SKM-1 treated with dmso at 0.1 percent for 144 hours (cell line): ENCODE results near the gene CCDC13.

Source experiments
- DNase-seq: peaks from one replicate; lab custom pipeline; 2025; ENCODE audit not compliant: unreplicated experiment; lab: John Stamatoyannopoulos, UW

CCDC13 gene

DNA sequence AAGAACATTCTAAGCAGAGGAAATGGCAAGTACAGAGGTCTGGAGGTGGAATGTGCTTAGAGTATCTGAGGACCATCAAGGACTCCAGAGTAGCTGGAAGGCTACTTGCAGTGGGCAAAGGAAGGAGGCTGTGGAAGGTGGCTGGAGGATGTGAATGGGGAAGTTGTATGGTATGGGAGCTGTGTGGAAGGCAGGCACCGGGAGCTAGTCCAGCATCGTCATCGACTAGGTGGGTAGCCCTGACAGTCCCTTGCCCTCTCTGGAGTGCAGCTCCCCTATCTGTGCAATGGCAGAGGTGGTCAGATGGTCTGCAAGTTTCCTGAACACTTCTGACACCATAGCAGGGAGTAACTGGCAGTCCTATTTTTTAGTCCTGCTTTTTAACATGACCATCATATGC is 19.3 kb downstream of the CCDC13 start:
- no peak for DNase-seq

DNA sequence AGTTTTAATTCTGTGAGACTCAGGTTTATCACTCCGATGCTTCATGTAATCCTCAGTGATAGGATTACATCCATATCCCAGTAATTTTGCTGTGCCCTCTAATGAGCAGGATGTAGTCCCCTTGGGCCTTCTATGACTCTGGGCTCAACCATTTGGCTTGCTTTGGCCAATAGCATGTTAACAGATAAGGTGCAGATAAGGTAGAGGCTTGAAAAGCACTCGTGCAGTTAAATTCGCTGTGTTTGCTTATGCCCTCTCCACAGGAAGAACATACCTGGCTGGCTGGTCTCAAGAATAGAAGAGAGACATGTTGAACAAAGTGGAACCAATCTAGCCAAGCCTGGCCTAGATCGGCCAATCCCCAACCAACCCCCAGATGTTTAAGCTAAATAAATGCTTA is 20.1 kb downstream of the CCDC13 start:
- DNase-seq = no peak

DNA sequence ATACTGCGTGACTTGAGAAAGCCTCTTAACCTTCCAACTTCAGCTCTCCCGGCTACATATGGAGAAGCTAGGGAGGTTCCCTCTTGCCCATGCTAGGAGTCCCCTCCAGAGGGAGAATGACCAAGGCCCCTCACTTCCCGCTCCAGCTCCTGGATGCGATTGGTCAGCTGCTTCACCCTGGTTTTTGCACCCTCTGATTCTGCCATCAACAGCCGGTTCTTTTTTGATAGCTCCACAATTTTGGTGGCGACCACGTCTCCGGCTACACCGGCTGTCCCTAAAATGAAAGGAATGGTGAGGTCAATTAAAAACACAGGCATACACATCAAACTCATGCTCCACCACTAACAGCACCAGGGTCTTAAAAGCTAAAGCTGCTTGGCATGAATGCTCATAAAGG is 20.6 kb downstream of the CCDC13 start:
- DNase-seq = no peak

DNA sequence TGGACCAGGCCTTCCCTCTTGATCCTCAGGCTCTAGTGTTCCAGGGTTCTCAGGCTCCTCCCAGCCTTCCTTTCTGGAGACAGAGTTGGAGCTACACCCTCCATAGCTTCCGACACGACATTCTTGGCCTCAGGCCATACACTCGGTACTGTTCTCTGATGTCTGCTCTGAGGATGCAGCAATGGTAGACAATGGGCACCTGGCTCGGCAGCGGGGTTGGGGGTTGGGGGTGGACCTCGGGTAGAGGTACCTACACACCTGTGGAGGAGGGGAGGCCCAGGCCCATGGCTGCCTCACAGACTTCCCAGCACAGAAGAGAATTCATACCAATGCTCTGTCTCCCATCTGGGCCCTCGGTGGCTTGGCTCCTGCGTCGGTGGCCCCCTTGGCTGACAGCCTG is 21.4 kb downstream of the CCDC13 start:
- no peak for DNase-seq

DNA sequence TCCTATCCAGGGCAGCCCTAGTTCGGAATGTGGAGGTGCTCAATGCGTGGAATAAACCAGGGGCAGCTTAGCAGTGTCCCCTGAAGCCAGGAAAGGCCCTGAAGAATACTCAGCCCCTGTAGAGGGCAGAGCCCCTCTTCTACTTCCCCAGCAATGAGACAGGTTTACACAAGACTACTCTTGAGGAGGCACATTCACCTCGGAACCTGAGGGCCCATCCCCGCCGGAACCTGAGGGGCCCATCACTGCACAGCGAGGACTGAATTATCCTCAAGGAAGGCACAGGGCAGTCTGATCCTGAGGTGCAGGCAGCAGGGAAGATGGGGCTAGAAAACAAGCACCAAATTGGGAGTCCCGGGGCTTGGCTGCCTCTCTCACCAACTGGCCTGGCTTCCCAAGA is 22.2 kb downstream of the CCDC13 start:
- DNase-seq = no peak

DNA sequence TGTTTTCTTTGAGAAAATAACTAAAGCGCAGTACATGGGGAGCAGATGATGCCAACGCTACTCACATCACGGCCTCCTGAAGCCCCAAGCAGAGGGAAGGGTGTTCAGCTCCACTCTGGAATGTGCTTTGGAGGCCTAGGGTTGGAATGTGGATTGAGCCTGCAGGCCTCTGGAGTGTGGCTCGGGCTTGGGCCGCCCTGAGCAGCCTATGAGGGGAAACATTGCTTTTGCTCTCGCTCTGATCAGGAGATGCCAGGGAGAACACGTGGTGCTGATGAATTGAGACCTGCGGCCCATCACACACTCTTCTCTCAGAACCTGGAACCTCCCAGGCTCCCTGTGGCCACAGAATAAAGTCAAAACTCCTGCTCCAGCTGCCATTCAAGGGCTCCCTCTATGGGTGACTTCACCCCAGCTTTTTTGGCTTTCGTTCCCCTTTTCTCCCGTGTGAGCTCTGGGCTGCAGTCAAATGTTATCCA is 23.3 kb downstream of the CCDC13 start:
- DNase-seq = peak; percentile 83

DNA sequence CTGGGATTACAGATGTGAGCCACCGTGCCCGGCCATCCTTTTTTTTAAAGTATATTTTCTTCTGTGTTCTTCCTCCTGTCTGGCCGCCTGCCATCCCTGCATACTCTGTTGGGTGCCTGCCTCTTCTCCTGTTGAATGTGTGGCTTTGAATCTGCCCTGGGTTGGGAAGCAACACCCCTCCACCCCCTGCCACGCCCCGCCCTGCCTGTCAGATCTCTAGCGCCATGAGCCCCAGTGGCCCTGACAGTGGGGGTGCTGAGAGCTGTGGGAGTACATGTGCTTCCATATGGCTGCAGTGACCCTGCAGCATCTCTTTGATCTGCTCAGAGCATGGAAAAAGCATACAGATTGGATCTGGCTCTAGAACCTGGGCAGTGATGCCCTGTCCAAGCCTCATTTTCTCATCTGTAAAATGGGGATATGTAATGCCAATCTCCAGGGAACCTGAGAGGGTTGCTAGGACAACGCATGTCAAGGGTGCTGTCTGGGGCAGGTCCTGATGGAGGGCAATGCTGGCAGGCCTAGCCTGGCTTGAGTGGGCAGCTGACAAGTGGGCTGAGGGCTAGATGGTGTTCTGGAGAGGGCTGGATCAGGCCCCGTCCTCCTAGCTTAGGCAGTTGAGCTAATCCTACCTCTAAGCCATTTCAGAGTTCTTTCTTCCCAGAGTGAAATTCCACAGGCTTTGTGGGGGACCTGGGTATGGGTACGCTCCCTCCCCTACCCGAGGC is 23.9 kb downstream of the CCDC13 start:
- no peak for DNase-seq

DNA sequence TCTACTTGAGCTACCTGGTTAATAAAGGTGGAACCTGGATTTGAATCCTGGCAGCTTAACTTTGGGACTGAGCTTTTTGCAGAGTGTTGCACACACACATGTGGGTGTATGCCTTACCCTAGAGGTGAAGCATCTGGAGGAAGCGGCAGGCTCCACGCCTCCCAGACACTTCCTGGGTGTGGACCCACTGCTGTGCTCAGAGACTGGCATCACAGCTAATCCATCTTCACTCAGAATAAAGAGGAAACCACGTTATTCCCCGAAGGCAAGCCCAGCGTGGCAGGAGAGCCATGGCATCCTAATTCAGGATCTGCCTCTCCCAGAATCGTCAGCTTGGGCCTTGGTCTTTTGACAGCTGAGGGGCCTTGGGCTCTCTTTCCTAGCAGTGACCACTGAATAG is 25.5 kb downstream of the CCDC13 start:
- no peak for DNase-seq

DNA sequence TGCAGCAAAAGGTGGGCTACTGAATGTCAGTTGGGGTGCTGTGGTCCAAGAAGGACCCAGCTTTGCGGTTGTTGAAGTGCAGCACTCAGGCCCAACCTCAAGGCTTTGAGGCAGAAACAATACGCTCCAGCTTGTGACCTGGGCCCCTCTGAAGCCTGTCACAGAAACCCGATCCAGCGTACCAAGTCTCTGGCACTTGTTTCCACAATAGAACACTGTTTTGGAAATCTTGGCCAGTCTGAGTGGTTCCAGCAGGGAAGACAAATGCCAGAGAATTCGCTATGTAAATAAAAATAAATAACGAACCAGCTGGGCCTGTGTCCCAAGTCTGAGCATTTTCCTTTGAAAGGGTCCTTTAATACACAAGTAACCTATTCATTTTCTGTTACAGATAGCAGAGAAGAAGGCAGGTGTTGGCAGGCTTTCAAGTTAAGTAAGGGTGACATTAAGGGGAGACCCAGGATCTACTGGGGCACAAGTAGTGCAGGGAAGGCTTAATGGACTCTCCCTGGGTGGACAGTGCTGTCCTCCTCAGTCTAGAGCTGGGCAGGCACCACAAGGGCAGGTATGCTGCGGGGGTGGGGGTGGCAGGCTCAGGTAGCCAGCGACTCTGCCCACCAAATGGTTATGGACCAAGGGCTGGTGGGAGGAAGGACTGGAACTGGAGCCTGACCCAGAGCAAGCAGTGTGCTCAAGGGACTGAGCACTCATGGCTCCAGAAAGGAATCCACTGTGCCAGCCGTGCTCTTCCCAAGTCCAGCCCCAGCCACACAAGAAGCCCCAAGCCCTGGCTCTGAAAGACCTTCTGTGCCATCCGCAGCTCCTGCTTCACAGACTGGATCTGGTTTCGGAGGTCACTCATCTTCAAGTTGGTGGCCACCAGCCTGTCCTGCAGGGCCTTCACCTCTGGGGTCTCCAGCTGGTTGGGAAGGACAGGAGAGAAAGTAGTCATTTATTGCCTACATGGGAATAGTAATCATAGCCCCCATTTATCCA is 26.3 kb downstream of the CCDC13 start:
- DNase-seq = no peak

DNA sequence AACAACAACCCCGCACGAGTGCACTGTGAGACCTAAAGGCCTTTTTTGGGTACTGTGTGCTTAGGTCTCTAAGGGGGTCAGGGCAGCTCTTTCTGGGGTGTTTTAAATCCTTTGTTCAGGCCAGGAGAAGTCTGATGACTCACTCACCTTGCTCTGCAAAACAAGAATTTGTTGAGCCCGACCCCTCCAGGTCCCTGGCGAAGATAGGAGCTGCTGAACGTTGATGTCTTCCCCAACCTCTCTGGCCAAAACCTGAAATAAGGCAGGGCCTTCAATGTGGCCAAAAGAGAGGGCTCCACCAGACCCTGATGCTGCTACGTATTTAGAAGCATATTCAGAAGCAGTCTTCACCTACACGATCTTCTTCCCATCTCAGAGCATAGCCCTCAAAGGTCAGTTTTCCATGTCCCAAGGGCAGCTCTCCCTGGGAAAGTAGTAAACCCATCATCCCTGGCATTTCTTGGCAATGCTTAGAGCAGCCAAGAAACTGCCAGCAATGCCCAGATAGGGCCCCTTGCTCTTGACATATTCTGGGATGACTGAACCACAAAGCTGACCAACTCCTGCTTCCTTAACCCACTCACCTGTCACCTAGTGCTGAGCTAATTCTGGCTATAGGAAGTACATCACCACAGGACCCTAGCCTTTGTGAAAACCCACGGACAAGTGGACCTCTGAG is 27.1 kb downstream of the CCDC13 start:
- DNase-seq = no peak

DNA sequence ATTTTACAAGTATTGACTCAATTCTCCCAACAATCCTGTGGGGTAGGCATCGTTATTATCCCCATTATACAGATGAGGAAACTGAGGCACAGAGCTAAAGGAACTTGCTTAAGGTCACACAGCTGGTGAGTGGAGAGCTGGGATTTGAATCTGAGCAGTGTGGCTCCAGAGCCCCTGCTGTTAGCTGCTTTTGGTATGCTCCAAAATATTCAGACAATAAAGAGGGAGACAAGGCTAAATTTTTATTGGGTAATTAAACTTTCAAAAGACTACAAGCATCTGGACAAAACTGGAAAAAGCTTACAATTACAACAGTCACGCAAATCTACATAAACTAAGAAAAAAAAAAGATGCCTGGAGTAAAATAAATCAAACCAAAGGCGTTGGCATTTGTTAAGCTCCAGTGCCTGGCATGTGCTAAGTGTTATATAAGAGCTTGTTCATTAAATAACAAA is 27.7 kb downstream of the CCDC13 start:
- DNase-seq = no peak

DNA sequence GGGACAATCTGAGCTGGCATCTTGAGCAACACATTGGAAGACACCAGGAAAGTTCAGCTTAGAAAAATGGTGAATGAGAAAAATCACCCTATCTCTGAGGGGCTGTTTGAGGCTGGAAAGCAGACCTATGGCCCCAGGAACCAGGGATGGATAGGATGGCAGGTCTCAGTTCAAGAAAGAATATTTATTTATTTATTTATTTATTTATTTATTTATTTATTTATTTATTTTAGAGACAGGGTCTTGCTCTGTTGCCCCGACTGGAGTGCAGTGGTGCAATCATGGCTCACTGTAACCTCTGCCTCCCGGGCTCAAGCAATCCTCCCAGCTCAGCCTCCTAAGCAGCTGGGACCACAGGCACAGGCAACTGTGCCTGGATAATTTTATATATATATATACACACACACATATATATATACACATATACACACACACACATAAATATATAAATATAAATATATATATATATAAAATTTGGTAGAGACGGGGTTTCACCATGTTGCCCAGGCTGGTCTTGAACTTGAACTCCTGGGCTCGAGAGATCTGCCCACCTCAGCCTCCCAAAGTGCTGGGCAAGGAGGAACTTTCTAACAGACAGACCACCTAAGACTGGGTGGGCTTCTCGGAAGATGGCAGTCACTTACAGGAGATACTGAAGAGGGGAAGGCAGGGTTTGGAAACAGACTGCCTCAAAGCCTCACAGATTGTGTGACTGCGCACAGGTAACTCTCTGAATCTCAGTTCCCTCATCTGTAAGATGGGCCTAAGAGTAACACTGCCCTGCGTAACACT is 29.7 kb downstream of the CCDC13 start:
- DNase-seq = no peak

DNA sequence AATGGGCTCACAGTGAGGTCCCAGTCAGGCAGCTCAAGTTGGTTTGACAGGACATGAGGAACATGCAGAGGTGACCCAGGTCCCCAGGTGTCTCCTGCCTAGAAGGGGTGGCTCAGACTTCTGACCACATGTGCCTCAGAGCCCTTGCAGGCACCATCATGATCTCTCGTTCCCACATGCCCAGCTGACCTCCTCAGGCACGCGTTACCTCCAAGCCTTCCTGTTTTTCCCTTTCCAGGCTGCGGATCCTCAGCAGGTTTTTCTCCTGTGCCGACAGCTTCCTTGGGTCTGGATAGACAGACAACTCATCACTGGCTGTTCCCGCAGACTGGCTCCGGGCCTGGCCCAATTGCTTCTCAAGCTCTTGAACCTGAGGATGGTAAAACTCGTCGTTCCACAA is 30.4 kb downstream of the CCDC13 start:
- DNase-seq = no peak

DNA sequence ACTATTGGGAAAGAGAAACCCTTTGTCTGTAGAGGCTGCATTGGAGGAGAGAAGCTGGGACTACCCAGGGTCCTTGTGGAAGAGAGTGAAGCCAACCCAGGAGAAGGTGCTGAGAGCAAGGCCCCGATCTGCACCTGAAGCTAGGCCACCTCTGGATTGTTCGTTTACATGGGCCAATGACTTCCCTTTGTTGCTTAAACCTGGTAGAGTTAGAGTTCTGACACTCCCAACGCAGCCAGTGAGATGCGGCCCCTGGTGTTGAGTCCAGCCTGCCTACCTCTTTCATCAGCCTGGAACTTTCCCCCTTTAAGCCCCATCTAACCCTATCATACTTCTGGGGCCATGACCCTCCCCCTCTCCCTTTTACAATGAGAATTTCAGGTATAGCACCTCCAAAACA is 30.8 kb downstream of the CCDC13 start:
- no peak for DNase-seq

DNA sequence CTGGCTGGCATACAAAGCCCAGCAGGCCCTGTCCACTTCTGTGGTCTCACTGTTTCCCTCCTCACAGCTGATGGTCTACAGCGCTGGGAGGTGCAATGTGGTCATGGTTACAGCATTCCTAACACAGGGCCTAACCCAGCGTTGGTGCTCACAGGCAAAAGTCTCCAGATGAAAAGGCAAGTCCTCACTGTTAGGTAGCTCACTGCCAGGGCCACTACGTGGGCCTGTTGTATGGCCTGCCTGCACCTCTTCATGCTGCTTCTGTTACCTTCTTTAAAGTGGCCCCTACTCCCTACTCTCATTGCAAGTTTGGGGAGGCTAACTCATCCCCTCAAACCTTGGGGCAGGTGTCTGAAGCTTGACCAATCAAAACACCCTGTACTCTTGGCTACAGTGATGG is 31.3 kb downstream of the CCDC13 start:
- no peak for DNase-seq

DNA sequence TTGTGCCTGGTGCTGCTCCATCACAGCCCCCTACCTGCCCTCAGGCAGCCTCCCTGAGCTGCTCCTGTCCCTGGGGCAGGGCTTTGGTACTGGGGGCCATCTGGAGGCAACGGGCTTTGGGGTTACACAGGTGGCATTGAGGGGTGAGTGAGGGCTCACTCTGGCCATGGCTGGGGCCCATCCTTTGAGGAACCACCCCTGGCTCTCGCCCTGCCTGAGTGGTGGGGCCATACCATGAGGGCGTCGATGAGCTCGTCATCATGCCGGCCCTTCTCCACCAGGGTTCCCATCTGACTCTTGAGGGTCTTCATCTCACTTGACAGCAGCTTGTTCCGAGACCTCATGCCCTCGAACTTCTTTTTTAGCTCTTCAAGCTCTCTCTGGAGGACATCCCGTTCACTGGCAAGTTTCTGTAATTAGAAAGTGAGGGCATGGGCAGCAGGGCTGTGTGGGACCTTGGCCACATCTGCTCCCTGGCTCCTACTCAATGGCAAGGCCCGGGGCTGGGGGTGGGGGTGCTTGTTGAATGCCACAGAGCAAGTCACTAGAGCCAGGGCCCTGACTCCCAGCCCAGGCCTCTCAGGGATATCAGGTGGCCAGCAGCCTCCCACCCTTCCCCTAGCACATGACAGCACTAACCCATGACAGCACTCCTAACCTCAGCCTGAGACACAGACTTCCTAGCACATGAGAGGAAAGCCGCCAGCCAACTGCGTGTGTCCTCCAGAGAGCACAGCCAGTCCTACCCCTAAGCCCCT is 33.5 kb downstream of the CCDC13 start:
- DNase-seq = no peak

DNA sequence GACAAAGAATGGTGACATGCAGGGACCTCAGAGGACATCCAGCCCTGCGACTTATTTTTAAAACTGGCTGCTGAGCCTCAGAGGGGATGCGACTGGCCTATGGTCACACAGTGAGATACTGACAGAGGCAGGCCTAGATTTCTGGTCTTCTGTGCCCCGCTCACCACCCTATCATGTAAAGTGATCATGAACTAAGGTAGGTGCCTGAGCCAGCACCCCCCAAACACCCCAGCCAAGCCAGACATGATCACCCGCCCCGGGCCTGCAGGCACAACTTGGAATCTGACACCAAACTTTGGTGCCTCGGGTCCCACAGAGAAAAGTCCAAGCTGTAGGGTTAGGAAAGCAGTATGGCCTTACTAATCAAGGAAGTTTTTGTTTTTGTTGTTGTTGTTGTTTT is 36.5 kb downstream of the CCDC13 start:
- no peak for DNase-seq

DNA sequence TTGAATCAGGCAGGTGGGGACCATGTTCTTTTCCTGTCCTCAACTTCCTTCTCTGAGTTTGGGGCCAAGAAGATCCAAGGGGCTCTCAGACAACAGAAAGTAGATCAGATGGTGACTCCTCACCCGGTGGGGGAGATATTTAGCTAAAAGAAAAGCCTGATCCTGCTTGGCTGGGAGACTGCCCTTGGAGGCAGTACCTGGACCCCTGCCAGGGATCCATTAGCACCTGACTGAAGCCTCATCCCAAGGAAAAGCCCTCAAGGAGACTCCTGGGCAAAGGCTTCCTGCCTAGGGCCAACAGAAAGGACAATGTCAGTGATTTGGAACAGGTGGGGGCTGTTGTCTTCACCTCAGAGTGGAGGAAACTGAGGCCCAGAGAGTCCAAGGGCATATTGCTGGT is 37.0 kb downstream of the CCDC13 start:
- DNase-seq = no peak

DNA sequence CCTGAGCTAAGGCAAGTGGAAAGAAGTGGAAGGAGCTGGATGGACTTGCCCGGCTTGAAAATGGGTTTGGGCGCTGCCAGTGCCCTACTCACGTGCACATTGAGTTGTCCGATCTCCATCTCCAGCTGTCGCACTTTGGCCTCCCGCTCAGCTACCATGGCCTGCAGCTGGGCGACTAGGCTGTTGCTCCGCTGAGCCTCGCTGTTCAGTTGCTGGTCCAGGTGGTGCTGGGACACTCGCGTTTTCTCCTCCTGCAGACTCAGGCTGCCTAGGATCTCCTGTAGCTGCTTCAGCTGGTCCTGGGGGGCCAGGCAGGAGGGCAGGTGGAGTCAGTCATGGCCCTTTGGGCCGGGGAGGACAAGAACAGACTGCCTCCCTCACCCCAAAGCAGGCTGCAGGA is 37.4 kb downstream of the CCDC13 start:
- DNase-seq = no peak

DNA sequence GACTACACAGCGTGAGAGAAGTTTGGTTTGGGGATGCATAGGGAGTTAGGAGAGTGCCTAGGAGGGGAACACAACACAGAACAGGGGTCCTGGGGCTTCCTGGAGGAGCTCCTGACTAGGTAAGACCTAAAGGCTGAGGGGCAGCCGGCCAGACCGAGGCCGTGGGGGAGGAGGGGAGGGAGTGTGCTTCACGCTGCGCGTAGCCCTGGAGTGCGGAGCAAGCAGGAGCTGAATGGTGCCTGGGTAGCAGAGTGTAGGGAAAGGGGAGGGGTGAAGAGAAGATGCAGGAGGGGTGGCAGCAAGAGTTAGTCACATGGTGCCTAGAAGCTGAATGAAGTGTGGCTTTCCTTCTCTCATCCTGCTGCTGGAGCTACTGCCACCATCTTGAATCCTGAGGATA is 38.0 kb downstream of the CCDC13 start:
- no peak for DNase-seq
